ENCODE data around the gene PKHD1. TPM values are rescaled to one million over a fixed set of nuclear protein-coding genes. Genes with fewer than 3 reads are reported as not detected.

Gene PKHD1
- total and polyA plus RNA-seq, 2 of the 13 experiments (the other 11 are each of a cell fraction or from before 2014, with no cell fraction given) = 0.01 to 0.13 TPM

GRCh38 chr6:51594981-51595380 is 492.4 kb downstream of the PKHD1 start:
- H4K20me1 ChIP-seq (ENCODE audit: insufficient read depth, low read length) = no peaks in the 10 kb centered on the region
- DNase-seq (ENCODE audit: low spot score) (no peak), FAIRE-seq (no peak), ATAC-seq (no peak)
- no peak overlapping the region for H2AFZ ChIP-seq (ENCODE audit: low read length)
- H3K79me2 ChIP-seq (ENCODE audit: insufficient read depth, low read length) = no peaks in the 10 kb centered on the region
- ChIA-PET CTCF (ENCODE audit: low intra/inter-chr PET ratio, low total read pairs) (no interaction called here), POLR2A (no interaction called here)
- no TSS peak for BruUV-seq (replicated peaks)
- no peaks in the 10 kb centered on the region for H3K4me1 ChIP-seq (ENCODE audit: insufficient read depth, low read length)
- intact Hi-C loops (cut with micrococcal nuclease; ENCODE audit: unreplicated experiment) = no loop called here
- H3K4me3 ChIP-seq (replicated peaks in 1 of 3; ENCODE audit: insufficient read depth in 1 of 3, low read depth in 2 of 3, low read length in 3 of 3) = no peak overlapping the region
- WGBS (ENCODE audit: low lambda C conversion rate) = 0% methylated on average over 1 of the region's 1 CpG
- TF ChIP-seq SSRP1 (CRISPR knock-in tag; IDR thresholded peaks at IDR 0.05) (no peak), ARID3A (IDR thresholded peaks at IDR 0.05; ENCODE audit: low read depth, low read length) (no peak), SMAD1 (CRISPR knock-in tag; IDR thresholded peaks at IDR 0.05; ENCODE audit: borderline replicate concordance, low read depth) (no peak), ZNF10 (CRISPR knock-in tag; IDR thresholded peaks at IDR 0.05; ENCODE audit: borderline replicate concordance, low read depth) (no peak), CBX2 (IDR thresholded peaks at IDR 0.05; ENCODE audit: low read depth, low read length) (no peak), CBX2 (CRISPR knock-in tag; IDR thresholded peaks at IDR 0.05; ENCODE audit: low read depth) (no peak), ZNF562 (CRISPR knock-in tag; IDR thresholded peaks at IDR 0.05; ENCODE audit: borderline replicate concordance) (no peak), CCAR2 (optimal IDR thresholded peaks at IDR 0.05; ENCODE audit: low read depth, low read length) (no peak), ZGPAT (CRISPR knock-in tag; IDR thresholded peaks at IDR 0.05) (no peak), ZNF790 (CRISPR knock-in tag; IDR thresholded peaks at IDR 0.05; ENCODE audit: borderline replicate concordance) (no peak), DMAP1 (CRISPR knock-in tag; IDR thresholded peaks at IDR 0.05) (no peak)
- in situ Hi-C loops (cut with HindIII; ENCODE audit: extremely low pct_ligation_motif_present, low pct_unique_long_range_greater_than_20kb) = no loop called here
- no peak overlapping the region for H3K4me2 ChIP-seq (ENCODE audit: low read depth, low read length)
- H3K9me3 ChIP-seq (ENCODE audit: low read length) = no peaks in the 10 kb centered on the region
- H3K36me3 ChIP-seq (replicated peaks in 1 of 2; ENCODE audit: control insufficient read depth in 1 of 2, insufficient read depth in 2 of 2, low read length in 2 of 2) = no peaks in the 10 kb centered on the region
- H3K27ac ChIP-seq (ENCODE audit: extremely low read length, insufficient read depth, low read length) = no peak overlapping the region
- no peaks in the 10 kb centered on the region for H3K27me3 ChIP-seq (ENCODE audit: control insufficient read depth in 1 of 2, insufficient read depth in 2 of 2, low read length in 2 of 2)
- no peak overlapping the region for H3K9ac ChIP-seq (ENCODE audit: insufficient read depth, low read depth, low read length)

Measured in HepG2 (cell line).